ENCODE measurements around the gene HOOK2. TPM values are rescaled to one million over a fixed set of nuclear protein-coding genes. Genes with fewer than 3 reads are reported as not detected.

HOOK2 gene
- total and polyA plus RNA-seq, 2 of the 8 experiments (the other 6 are each of a cell fraction or from before 2014, with no cell fraction given) = 23.8 to 63.2 TPM

- no peaks in the 10 kb centered on the region for H3K79me2 ChIP-seq (ENCODE audit: control insufficient read depth in 1 of 2, insufficient read depth in 2 of 2, low read length in 2 of 2)
- FAIRE-seq (no peak), DNase-seq (ENCODE audit: low read depth in 1 of 2, low spot score in 2 of 2) (peak in 1 of 2 experiments; percentile 75)
- H3K23me2 ChIP-seq (ENCODE audit: low read depth, low read length) = peaks cover 27% of the 10 kb centered on the region; the same call in 1 of the 2 replicates
- peak overlapping the region; percentile 71; the same call in 1 of the 2 replicates for H2BK5ac ChIP-seq (ENCODE audit: low read depth, low read length)
- peak overlapping the region; percentile 87 for H3K4ac ChIP-seq (replicated peaks; ENCODE audit: insufficient read length, low read depth, low read length)
- peak overlapping the region; percentile 4 for H2BK120ac ChIP-seq (replicated peaks; ENCODE audit: low read depth, low read length)
- CTCF ChIA-PET (ENCODE audit: partially characterized antibody) = interaction anchor here (0.7 to 9.3 kb wide), 3 partner anchors 13 to 52 kb away, joined by 3 to 277 read pairs (median 4); partner anchors contain the start of gene JUNB
- H2AK5ac ChIP-seq (ENCODE audit: low read depth, low read length) = peak overlapping the region; percentile 76; the same call in 1 of the 2 replicates
- peak overlapping the region; percentile 51 to 98 for H3K4me2 ChIP-seq (ENCODE audit: insufficient read depth in 1 of 2, low read depth in 2 of 2, low read length in 2 of 2)
- peak overlapping the region; percentile 53; the same call in 1 of the 2 replicates for H2BK20ac ChIP-seq (ENCODE audit: low read length)
- peak overlapping the region; percentile 95 for H2BK15ac ChIP-seq (ENCODE audit: low read length)
- H2AFZ ChIP-seq (ENCODE audit: low read length) = no peak overlapping the region
- H3K36me3 ChIP-seq (ENCODE audit: control insufficient read depth in 2 of 4, insufficient read depth in 4 of 4, low read length in 3 of 4) = no peaks in the 10 kb centered on the region
- H3K27ac ChIP-seq (ENCODE audit: low read depth, low read length) = peak overlapping the region; percentile 44; the same call in 1 of the 2 replicates
- H3K23ac ChIP-seq (ENCODE audit: insufficient read length) = no peak overlapping the region
- peaks cover 0 to 1% of the 10 kb centered on the region in 2 experiments for H4K20me1 ChIP-seq (replicated peaks in 1 of 2; ENCODE audit: control insufficient read depth in 1 of 2, insufficient read depth in 2 of 2, low read length in 2 of 2)
- no peaks in the 10 kb centered on the region for H3K27me3 ChIP-seq (replicated peaks in 1 of 4; ENCODE audit: control insufficient read depth in 3 of 4, extremely low read depth in 1 of 4, insufficient read depth in 3 of 4, low read length in 3 of 4)
- peak overlapping the region in 2 of 4 experiments; percentile 20 to 41; a peak in 3 of 7 replicates for H3K9ac ChIP-seq (replicated peaks in 1 of 4; ENCODE audit: extremely low read depth in 1 of 4, low read depth in 3 of 4, low read length in 3 of 4)
- POLR2A ChIA-PET (ENCODE audit: partially characterized antibody) = interaction anchor here (0.7 to 16.6 kb wide), 6 partner anchors 15 to 101 kb away, joined by 3 to 317 read pairs (median 4); partner anchors contain the start of genes DHPS, JUNB, PRDX2 and THSD8
- H3K18ac ChIP-seq (ENCODE audit: extremely low read depth, low read length) = peak overlapping the region; percentile 86
- H3K4me3 ChIP-seq (ENCODE audit: extremely low read depth in 1 of 4, insufficient read depth in 2 of 4, low read depth in 3 of 4, low read length in 4 of 4) = peak overlapping the region; percentile 38 to 77 (median 54)
- H4K91ac ChIP-seq (replicated peaks; ENCODE audit: insufficient read length, low read length) = peak overlapping the region; percentile 89
- H4K5ac ChIP-seq (ENCODE audit: insufficient read length, low read depth, low read length) = peak overlapping the region; percentile 86
- H3K79me1 ChIP-seq (ENCODE audit: low read depth, low read length) = no peaks in the 10 kb centered on the region; the same call in 1 of the 2 replicates
- WGBS, 2 experiments (ENCODE audit: extremely low coverage in 1 of 2, insufficient coverage in 1 of 2, insufficient read length in 1 of 2, insufficient replicate concordance in 2 of 2, low coverage in 1 of 2, low lambda C conversion rate in 2 of 2, missing lambda C conversion rate in 1 of 2) = 9% methylated on average over 14 of the region's 88 CpGs; no CpG with 5 or more reads in 1 of the 2 experiments
- peak overlapping the region; percentile 90 for H3K56ac ChIP-seq (replicated peaks; ENCODE audit: insufficient read length, low read depth, low read length)
- H3K14ac ChIP-seq (ENCODE audit: insufficient read length) = no peak overlapping the region
- H4K8ac ChIP-seq (ENCODE audit: extremely low read depth, insufficient read depth, low read length) = peak overlapping the region; percentile 76
- peak overlapping the region; percentile 56 for H2BK12ac ChIP-seq (ENCODE audit: low read depth, low read length)
- H3K4me1 ChIP-seq (replicated peaks in 1 of 4; ENCODE audit: control insufficient read depth in 3 of 4, insufficient read depth in 4 of 4, low read length in 3 of 4) = peaks cover 13 to 30% (median 19%) of the 10 kb centered on the region in 4 experiments
- no peaks in the 10 kb centered on the region for H3K9me3 ChIP-seq (ENCODE audit: insufficient read depth in 2 of 2, low read depth in 1 of 2, low read length in 1 of 2)
- TF ChIP-seq RNF2 (IDR thresholded peaks at IDR 0.05; ENCODE audit: borderline replicate concordance, low read depth, low read length, missing control alignments, poor library complexity, severe bottlenecking) = no peak
- TF ChIP-seq POLR2A (IDR thresholded peaks at IDR 0.05; ENCODE audit: control extremely low read depth in 1 of 2, low read depth in 2 of 2, low read length in 2 of 2) = no peak
- peak; percentile 83 for TF ChIP-seq BACH1 (IDR thresholded peaks at IDR 0.05; ENCODE audit: low read length)
- no peak for TF ChIP-seq RFX5 (IDR thresholded peaks at IDR 0.05; ENCODE audit: borderline replicate concordance, low read depth, low read length)
- peak; percentile 65 to 93; a peak in 3 of 4 replicates for TF ChIP-seq HDAC2 (IDR thresholded peaks at IDR 0.05; ENCODE audit: borderline replicate concordance in 1 of 2, low read depth in 2 of 2, low read length in 2 of 2)
- no peak for TF ChIP-seq EZH2 (IDR thresholded peaks at IDR 0.05; ENCODE audit: low read depth, low read length, severe bottlenecking)
- 0 out of 2 replicates have a peak, but pooled peaks have one; percentile 6 for TF ChIP-seq SP1 (IDR thresholded peaks at IDR 0.05; ENCODE audit: low read depth, low read length)
- TF ChIP-seq RAD21 (IDR thresholded peaks at IDR 0.05 in 1 of 2, conservative IDR thresholded peaks at IDR 0.05 in 1 of 2; ENCODE audit: low read depth in 2 of 2, low read length in 2 of 2) = no peak
- peak; percentile 93 for TF ChIP-seq EGR1 (IDR thresholded peaks at IDR 0.05; ENCODE audit: borderline replicate concordance, low read depth, low read length)
- TF ChIP-seq MAFK (IDR thresholded peaks at IDR 0.05; ENCODE audit: low read depth, low read length) = no peak
These were observed 7.3 kb upstream of the HOOK2 start for GRCh38 chr19:12782424-12783290.
